Measurements from ENCODE around the gene BCAS1. TPM values are rescaled to one million over a fixed set of nuclear protein-coding genes. Genes with fewer than 3 reads are reported as not detected.

The BCAS1 gene
- total RNA-seq, 1 donor, result under 0.01 TPM

GRCh38 chr20:54075322-54075721, 4.9 kb upstream of the BCAS1 start:
- no peak for DNase-seq (ENCODE audit: low read depth)
- H3K4me3 ChIP-seq (ENCODE audit: low read depth, low read length), result no peak overlapping the region
- TF ChIP-seq CTCF (IDR thresholded peaks at IDR 0.05; ENCODE audit: insufficient read depth, low read depth, low read length), result no peak

- TF ChIP-seq CTCF (IDR thresholded peaks at IDR 0.05; ENCODE audit: insufficient read depth, low read depth, low read length), result no peak
- no peak for DNase-seq (ENCODE audit: low read depth)
- no peak overlapping the region for H3K4me3 ChIP-seq (ENCODE audit: low read depth, low read length)
Observed at GRCh38 chr20:54074511-54074910, 4.1 kb upstream of the BCAS1 start.

- DNase-seq (ENCODE audit: low read depth), result no peak
- H3K4me3 ChIP-seq (ENCODE audit: low read depth, low read length), result no peak overlapping the region
- TF ChIP-seq CTCF (IDR thresholded peaks at IDR 0.05; ENCODE audit: insufficient read depth, low read depth, low read length), result no peak
Observed at GRCh38 chr20:54073288-54073687, 2.9 kb upstream of the BCAS1 start.

- H3K4me3 ChIP-seq (ENCODE audit: low read depth, low read length), result no peak overlapping the region
- TF ChIP-seq CTCF (IDR thresholded peaks at IDR 0.05; ENCODE audit: insufficient read depth, low read depth, low read length), result no peak
- no peak for DNase-seq (ENCODE audit: low read depth)
Observed at GRCh38 chr20:54069501-54069971, 858 bp downstream of the BCAS1 start.

GRCh38 chr20:54068966-54069365, 1.4 kb downstream of the BCAS1 start:
- no peak for DNase-seq (ENCODE audit: low read depth)
- TF ChIP-seq CTCF (IDR thresholded peaks at IDR 0.05; ENCODE audit: insufficient read depth, low read depth, low read length), result no peak
- no peak overlapping the region for H3K4me3 ChIP-seq (ENCODE audit: low read depth, low read length)

GRCh38 chr20:54068495-54068894, 1.9 kb downstream of the BCAS1 start:
- no peak overlapping the region for H3K4me3 ChIP-seq (ENCODE audit: low read depth, low read length)
- no peak for DNase-seq (ENCODE audit: low read depth)
- no peak for TF ChIP-seq CTCF (IDR thresholded peaks at IDR 0.05; ENCODE audit: insufficient read depth, low read depth, low read length)

- no peak overlapping the region for H3K4me3 ChIP-seq (ENCODE audit: low read depth, low read length)
- DNase-seq (ENCODE audit: low read depth), result no peak
- no peak for TF ChIP-seq CTCF (IDR thresholded peaks at IDR 0.05; ENCODE audit: insufficient read depth, low read depth, low read length)
Observed at GRCh38 chr20:54067606-54068174, 2.7 kb downstream of the BCAS1 start.
